ENCODE measurements around the gene PCSK7.
A peak's percentile ranks its signal among the peaks of the same experiment; 100 is the strongest.

Gene PCSK7

GRCh38 chr11:117180661-117181585 lies 51.0 kb downstream of the PCSK7 start:
- Histone ChIP-seq H3K4me3 (no peak overlapping the region), H3K9ac (ENCODE audit: insufficient read length) (no peak overlapping the region), H3K27ac (peak overlapping the region; percentile 78; the same call in 1 of the 2 replicates), H3K36me3 (ENCODE audit: insufficient read depth, low read length) (no peaks in the 10 kb centered on the region), H3K9me3 (ENCODE audit: low read depth, low read length) (no peaks in the 10 kb centered on the region)
- no peak for TF ChIP-seq POLR2AphosphoS5 (IDR thresholded peaks at IDR 0.05; ENCODE audit: borderline replicate concordance, low read depth, low read length)
- TF ChIP-seq FOXP2 (optimal IDR thresholded peaks at IDR 0.05; ENCODE audit: control extremely low read depth, extremely low read length, insufficient read depth) = no peak
- TF ChIP-seq EZH2 (IDR thresholded peaks at IDR 0.05) = no peak
- DNase-seq (ENCODE audit: low read depth, low spot score) = no peak

DNA sequence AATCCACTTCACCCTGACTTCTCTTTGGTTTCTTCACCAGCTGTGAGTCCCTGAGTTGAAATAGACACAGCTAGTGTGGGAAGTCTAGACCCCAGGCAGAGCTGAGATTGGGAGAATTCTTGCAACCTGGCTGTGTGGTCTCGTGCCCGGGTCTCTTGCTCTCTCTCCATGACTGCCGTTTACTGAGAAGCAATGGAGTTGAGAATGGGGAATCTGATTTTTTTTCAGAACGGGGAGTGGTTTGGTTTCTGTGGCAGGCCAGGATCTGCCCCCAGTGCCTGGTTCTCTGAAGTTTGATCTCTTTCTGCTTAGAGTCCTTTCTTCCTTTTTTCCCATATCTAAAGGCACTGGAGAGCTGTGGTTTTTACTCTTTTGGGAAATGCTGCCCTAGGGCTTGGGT lies 51.9 kb downstream of the PCSK7 start:
- H3K27ac ChIP-seq = peak overlapping the region; percentile 78
- peak overlapping the region; percentile 84 for H3K4me3 ChIP-seq
- DNase-seq (ENCODE audit: low read depth, low spot score) = peak; percentile 20
- TF ChIP-seq FOXP2 (optimal IDR thresholded peaks at IDR 0.05; ENCODE audit: control extremely low read depth, extremely low read length, insufficient read depth) (no peak), EZH2 (IDR thresholded peaks at IDR 0.05) (no peak), POLR2AphosphoS5 (IDR thresholded peaks at IDR 0.05; ENCODE audit: borderline replicate concordance, low read depth, low read length) (no peak)
- no peaks in the 10 kb centered on the region for H3K36me3 ChIP-seq (ENCODE audit: insufficient read depth, low read length)
- no peaks in the 10 kb centered on the region for H3K9me3 ChIP-seq (ENCODE audit: low read depth, low read length)
- peak overlapping the region; percentile 66 for H3K9ac ChIP-seq (ENCODE audit: insufficient read length)

DNA sequence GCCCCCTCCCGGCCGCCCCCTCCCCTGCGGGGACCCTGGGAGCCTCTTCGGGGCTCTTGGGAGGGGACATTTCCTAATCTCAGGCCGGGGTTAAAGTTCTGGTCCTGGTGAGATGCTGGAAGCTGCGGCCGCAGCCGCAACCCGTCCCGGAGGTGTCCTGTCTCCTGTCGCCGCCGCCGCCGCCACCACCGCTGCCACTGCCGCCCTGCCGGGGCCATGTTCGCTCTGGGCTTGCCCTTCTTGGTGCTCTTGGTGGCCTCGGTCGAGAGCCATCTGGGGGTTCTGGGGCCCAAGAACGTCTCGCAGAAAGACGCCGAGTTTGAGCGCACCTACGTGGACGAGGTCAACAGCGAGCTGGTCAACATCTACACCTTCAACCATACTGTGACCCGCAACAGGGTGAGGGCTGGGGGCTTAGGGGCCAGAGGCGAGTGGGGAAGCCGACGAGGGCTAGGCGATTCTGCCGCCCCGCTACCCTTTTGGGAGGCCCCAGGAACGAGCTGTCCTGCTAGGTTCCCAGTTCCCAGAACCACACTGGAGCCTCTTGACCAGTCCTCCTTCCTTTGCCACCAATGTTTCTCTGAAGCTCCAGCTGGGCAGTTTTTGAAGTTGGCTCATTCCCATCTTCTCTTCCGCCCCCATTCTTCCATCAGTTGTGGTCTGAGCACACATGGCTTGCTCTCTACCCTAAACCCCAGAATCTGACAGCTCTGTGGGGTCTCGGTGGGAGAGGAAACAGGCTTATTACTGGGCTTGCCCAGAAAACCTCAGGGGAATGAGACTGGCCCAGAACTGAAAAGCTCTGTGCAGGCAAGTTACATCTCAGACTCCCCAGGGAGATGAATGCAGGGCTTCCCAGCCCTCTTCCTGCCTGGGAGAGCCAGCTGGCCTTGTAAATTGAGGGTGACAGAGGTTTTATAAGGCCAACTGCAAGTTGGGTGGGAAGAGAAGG lies 52.5 kb downstream of the PCSK7 start:
- Histone ChIP-seq H3K36me3 (ENCODE audit: insufficient read depth, low read length) (no peaks in the 10 kb centered on the region), H3K4me3 (peak overlapping the region; percentile 84), H3K9ac (ENCODE audit: insufficient read length) (peak overlapping the region; percentile 66), H3K27ac (peak overlapping the region; percentile 78), H3K9me3 (ENCODE audit: low read depth, low read length) (no peaks in the 10 kb centered on the region)
- no peak for TF ChIP-seq POLR2AphosphoS5 (IDR thresholded peaks at IDR 0.05; ENCODE audit: borderline replicate concordance, low read depth, low read length)
- no peak for TF ChIP-seq FOXP2 (optimal IDR thresholded peaks at IDR 0.05; ENCODE audit: control extremely low read depth, extremely low read length, insufficient read depth)
- no peak for TF ChIP-seq EZH2 (IDR thresholded peaks at IDR 0.05)
- peak; percentile 22 for DNase-seq (ENCODE audit: low read depth, low spot score)

DNA sequence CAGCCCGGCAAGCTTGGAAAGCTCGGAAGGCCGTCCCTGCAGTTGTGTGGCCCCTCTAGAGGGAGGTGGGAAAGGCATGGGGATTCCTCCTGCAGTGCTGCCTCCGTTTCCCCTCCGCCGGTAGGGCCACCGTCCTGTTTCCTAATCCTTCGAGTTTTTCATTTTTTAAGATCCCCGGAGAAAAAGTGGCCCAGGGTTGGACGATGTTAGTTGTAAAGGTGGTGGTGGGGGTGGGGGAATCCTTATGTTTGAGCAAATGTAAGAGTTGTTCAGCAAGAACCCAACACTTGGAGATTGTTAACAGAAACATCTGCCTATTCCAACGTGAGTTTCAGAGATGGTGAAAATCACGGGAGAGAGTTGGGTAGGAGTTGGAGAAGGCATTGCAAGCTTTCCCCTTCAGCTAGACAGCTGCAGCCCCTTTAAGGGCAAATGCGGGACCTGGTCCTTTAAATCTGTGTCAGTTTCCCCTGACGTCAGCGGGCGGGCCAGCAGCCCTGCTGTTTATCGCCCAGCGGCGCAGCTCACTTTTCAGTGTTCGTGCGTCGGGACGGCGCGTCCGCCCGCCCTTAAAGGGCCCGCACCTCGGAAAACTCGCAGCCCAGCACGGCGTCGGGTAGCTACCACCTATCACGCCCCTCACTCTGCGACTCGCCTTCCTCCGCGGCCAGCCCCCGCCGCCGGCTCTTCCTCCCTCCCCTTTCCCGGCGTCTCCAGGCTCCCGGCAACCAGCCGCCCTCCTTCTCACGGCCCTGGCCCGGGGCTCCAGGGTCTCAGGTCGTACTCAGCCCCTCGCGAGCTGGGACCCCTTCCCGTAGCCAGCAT lies 53.5 kb downstream of the PCSK7 start, which contains the start of gene SIDT2:
Gene SIDT2, plus strand, starts transcription at position 534 of the 825 bp plus-strand sequence. CDS start 521 bp downstream, outside the sequence.
- Histone ChIP-seq H3K9me3 (ENCODE audit: low read depth, low read length) (no peaks in the 10 kb centered on the region), H3K27ac (peak within 1 kb of the TSS; percentile 77), H3K9ac (ENCODE audit: insufficient read length) (peak within 1 kb of the TSS; percentile 66), H3K36me3 (ENCODE audit: insufficient read depth, low read length) (no peaks in the 10 kb centered on the region), H3K4me3 (peak within 1 kb of the TSS; percentile 84)
- TF ChIP-seq POLR2AphosphoS5 (IDR thresholded peaks at IDR 0.05; ENCODE audit: borderline replicate concordance, low read depth, low read length) (peak; percentile 62), FOXP2 (optimal IDR thresholded peaks at IDR 0.05; ENCODE audit: control extremely low read depth, extremely low read length, insufficient read depth) (peak; percentile 97), EZH2 (IDR thresholded peaks at IDR 0.05) (no peak)
- DNase-seq (ENCODE audit: low read depth, low spot score) = peak; percentile 47

DNA sequence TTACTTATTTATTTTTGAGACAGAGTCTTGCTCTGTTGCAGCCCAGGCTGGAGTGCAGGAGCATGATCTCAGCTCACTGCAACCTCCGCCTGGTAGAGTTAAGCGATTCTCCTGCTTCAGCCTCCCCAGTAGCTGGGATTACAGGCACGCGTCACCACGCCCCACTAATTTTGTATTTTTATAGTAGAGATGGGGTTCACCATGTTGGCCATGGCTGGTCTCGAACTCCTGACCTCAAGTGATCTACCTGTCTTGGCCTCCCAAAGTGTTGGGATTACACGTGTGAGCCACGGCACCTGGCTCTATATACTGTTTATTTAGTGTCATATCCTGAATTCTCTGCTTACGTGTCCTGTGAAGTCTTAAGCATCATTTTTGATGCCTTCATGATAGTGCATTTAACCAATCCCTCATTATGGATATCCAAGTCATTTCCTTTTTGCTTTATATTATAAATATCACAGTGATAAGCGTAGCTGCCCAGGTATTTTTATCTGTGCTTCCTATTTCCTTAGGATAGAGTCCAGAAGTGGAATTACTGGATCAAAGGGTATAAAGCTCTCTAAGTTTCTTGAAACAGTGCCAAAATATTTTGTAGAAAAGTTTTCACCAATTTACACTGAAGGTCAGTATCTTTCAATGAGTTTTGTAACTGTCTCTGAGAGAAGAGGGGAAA lies 54.2 kb downstream of the PCSK7 start:
- TF ChIP-seq POLR2AphosphoS5 (IDR thresholded peaks at IDR 0.05; ENCODE audit: borderline replicate concordance, low read depth, low read length) (no peak), FOXP2 (optimal IDR thresholded peaks at IDR 0.05; ENCODE audit: control extremely low read depth, extremely low read length, insufficient read depth) (no peak), EZH2 (IDR thresholded peaks at IDR 0.05) (no peak)
- no peak for DNase-seq (ENCODE audit: low read depth, low spot score)
- Histone ChIP-seq H3K9ac (ENCODE audit: insufficient read length) (peak overlapping the region; percentile 61), H3K9me3 (ENCODE audit: low read depth, low read length) (no peaks in the 10 kb centered on the region), H3K4me3 (peak overlapping the region; percentile 84), H3K36me3 (ENCODE audit: insufficient read depth, low read length) (no peaks in the 10 kb centered on the region), H3K27ac (peak overlapping the region; percentile 77)

DNA sequence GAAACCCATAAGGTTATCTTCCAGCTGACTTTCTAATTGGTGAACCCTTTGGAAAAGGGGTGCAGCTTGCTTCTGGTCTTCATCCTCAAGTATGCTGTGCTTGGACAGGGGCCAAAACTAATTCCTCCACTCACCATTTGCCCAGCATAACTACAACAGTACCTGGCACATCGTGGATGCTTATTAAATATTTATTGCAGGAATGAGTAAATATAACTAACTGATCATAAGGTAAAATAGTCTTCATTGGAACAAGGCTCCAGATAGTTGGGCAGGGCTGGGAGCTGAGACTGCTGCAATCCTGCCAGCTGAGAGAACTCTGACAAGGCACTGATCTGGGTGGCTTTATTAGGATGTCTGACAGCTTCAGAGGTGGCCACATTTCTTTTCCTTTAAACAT lies 55.7 kb downstream of the PCSK7 start:
- Histone ChIP-seq H3K9ac (ENCODE audit: insufficient read length) (no peak overlapping the region), H3K9me3 (ENCODE audit: low read depth, low read length) (no peaks in the 10 kb centered on the region), H3K4me3 (no peak overlapping the region), H3K36me3 (ENCODE audit: insufficient read depth, low read length) (peaks cover 9% of the 10 kb centered on the region; the same call in 1 of the 2 replicates), H3K27ac (no peak overlapping the region)
- DNase-seq (ENCODE audit: low read depth, low spot score) = no peak
- no peak for TF ChIP-seq FOXP2 (optimal IDR thresholded peaks at IDR 0.05; ENCODE audit: control extremely low read depth, extremely low read length, insufficient read depth)

GRCh38 chr11:117175781-117176180 lies 56.1 kb downstream of the PCSK7 start:
- TF ChIP-seq EZH2 (IDR thresholded peaks at IDR 0.05) = no peak
- TF ChIP-seq POLR2AphosphoS5 (IDR thresholded peaks at IDR 0.05; ENCODE audit: borderline replicate concordance, low read depth, low read length) = no peak
- TF ChIP-seq FOXP2 (optimal IDR thresholded peaks at IDR 0.05; ENCODE audit: control extremely low read depth, extremely low read length, insufficient read depth) = no peak
- no peak overlapping the region for H3K9ac ChIP-seq (ENCODE audit: insufficient read length)
- H3K27ac ChIP-seq = peak overlapping the region; percentile 14; the same call in 1 of the 2 replicates
- peaks cover 13% of the 10 kb centered on the region for H3K36me3 ChIP-seq (ENCODE audit: insufficient read depth, low read length)
- no peaks in the 10 kb centered on the region for H3K9me3 ChIP-seq (ENCODE audit: low read depth, low read length)
- H3K4me3 ChIP-seq = no peak overlapping the region
- DNase-seq (ENCODE audit: low read depth, low spot score) = no peak
